BJ (cell line): Measurements from ENCODE around the gene TNKS2. TPM values are rescaled to one million over a fixed set of nuclear protein-coding genes. Genes with fewer than 3 reads are reported as not detected.

Experiments
- CTCF ChIA-PET: fragments of 350-600 bp; formaldehyde crosslinking; extraction: SDS; loops from one replicate; lab custom pipeline; 2021; ENCODE audit warnings: antibody characterized with exemption, inconsistent platforms; lab: Yijun Ruan, JAX
- POLR2A ChIA-PET: fragments of 300-600 bp; sonication (Branson Sonifier 250); formaldehyde crosslinking; extraction: SDS; loops from one replicate; lab custom pipeline; 2021; ENCODE audit warnings: antibody characterized with exemption; lab: Charles Lee
- DNase-seq: peaks from one replicate; pipeline ENCODE4 v3.0.0-alpha.2; 2011; ENCODE audit warnings: low read depth
- H3K27me3 ChIP-seq: 2 replicates; pipeline ENCODE4 v1.6.0; 2011; ENCODE audit warnings: low read length; ENCODE audit not compliant: control insufficient read depth, insufficient read depth
- H3K36me3 ChIP-seq: 2 replicates; pipeline ENCODE4 v1.5.1; 2011; ENCODE audit warnings: low read length; ENCODE audit not compliant: control insufficient read depth, insufficient read depth
- H3K4me3 ChIP-seq: 2 replicates; pipeline ENCODE4 v1.5.1; 2011; ENCODE audit warnings: low read depth, mild to moderate bottlenecking, control low read depth, low read length
- polyA plus RNA-seq: library from polyadenylated mRNA; depleted of rRNA; stranded (reverse); fragments of >200 nt; gene quantifications from 2 replicates; pipeline ENCODE4 v1.2.3, GENCODE V29; 2011
- TF ChIP-seq, protein P1 (sequence below): IDR thresholded peaks from 2 replicates; pipeline ENCODE4 v1.5.1; 2011; ENCODE audit warnings: low read depth, mild to moderate bottlenecking, control low read depth, inconsistent platforms, low read length, moderate library complexity; ENCODE audit not compliant: insufficient read depth

The TNKS2 gene
- polyA plus RNA-seq, 1 experiment, result 16.6 TPM

- POLR2A ChIA-PET, result no interaction called here
- Histone ChIP-seq H3K4me3 (no peak overlapping the region), H3K27me3 (no peaks in the 10 kb centered on the region; the same call in 1 of the 2 replicates), H3K36me3 (no peaks in the 10 kb centered on the region)
- TF ChIP-seq, protein P1, sequence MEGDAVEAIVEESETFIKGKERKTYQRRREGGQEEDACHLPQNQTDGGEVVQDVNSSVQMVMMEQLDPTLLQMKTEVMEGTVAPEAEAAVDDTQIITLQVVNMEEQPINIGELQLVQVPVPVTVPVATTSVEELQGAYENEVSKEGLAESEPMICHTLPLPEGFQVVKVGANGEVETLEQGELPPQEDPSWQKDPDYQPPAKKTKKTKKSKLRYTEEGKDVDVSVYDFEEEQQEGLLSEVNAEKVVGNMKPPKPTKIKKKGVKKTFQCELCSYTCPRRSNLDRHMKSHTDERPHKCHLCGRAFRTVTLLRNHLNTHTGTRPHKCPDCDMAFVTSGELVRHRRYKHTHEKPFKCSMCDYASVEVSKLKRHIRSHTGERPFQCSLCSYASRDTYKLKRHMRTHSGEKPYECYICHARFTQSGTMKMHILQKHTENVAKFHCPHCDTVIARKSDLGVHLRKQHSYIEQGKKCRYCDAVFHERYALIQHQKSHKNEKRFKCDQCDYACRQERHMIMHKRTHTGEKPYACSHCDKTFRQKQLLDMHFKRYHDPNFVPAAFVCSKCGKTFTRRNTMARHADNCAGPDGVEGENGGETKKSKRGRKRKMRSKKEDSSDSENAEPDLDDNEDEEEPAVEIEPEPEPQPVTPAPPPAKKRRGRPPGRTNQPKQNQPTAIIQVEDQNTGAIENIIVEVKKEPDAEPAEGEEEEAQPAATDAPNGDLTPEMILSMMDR, result no peak
- CTCF ChIA-PET, result interaction anchor here (0.7 to 0.8 kb wide), 2 partner anchors 25 to 139 kb away, joined by 3 read pairs; no protein-coding TSS in a partner anchor
- no peak for DNase-seq
Observed at GRCh38 chr10:91907033-91907594, 108.9 kb downstream of the TNKS2 start.

DNA sequence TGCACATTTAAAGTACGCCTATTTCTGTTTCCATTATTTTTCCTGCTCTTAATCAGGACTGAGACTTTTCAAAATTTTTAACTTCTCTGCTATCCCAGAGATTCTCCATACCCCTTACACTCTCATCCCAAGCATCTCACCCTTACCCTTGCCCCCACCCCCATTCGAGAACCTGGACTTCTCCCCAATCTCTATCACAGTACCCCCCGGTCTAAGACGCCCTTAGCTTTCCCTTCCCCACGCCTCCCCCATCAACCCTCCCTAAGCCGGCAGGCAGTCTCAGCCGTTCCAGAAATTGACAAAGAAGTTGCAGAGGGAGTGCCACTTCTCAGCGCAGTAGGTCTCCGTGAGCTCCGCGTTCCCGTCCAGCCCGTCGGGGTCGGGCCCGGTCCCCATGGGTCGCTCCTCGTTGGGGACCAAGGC is 109.7 kb downstream of the TNKS2 start:
- TF ChIP-seq, protein P1, result no peak
- CTCF ChIA-PET, result interaction anchor here (0.7 to 1.2 kb wide), 8 partner anchors 10 to 214 kb away, joined by 3 to 4 read pairs (median 3); no protein-coding TSS in a partner anchor
- peak overlapping the region; percentile 53 for H3K4me3 ChIP-seq
- POLR2A ChIA-PET, result no interaction called here
- H3K36me3 ChIP-seq, result no peaks in the 10 kb centered on the region
- no peak for DNase-seq
- no peaks in the 10 kb centered on the region; the same call in 1 of the 2 replicates for H3K27me3 ChIP-seq

- DNase-seq, result no peak
- ChIA-PET POLR2A (interaction anchor here (0.6 kb wide), 1 partner anchor 39 kb away, joined by 3 read pairs; no protein-coding TSS in a partner anchor), CTCF (interaction anchor here (0.6 to 1.2 kb wide), 10 partner anchors 9 to 1047 kb away, joined by 3 to 4 read pairs (median 3); partner anchors contain the start of gene BTAF1)
- TF ChIP-seq, protein P1, result peak; percentile 44; the same call in 1 of the 2 replicates
- Histone ChIP-seq H3K27me3 (no peaks in the 10 kb centered on the region; the same call in 1 of the 2 replicates), H3K4me3 (peak overlapping the region; percentile 53), H3K36me3 (no peaks in the 10 kb centered on the region)
Observed at GRCh38 chr10:91908337-91909116, 110.3 kb downstream of the TNKS2 start.

DNA sequence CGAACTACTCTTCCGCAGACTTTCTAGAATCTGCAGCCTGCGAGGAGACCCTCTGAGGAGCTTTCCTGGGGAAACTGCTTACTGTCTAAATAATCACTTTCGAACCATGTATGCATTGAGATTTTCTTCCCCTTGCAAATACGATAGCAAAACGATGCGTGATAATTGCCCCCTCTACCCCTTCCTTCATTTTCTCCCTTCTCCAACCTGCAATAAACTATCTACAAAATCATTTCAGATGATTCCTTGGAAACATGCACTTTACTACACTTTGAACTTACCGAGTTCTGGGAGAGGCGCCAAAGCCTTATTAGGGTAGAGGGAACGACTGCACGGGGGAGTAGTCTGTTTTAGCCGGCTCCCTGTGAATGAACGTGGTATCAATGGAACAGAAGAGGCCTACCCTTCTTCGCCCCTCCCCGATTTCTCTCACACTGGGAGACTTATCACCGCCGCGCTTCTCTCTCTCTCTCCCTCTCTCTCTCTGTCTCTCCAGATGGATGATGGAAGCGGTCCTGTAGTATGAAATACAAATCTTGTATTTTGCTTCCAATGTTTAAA is 111.0 kb downstream of the TNKS2 start, which contains the start of gene FGFBP3:
Gene FGFBP3, minus strand, starts transcription at position 370 of the 561 bp plus-strand sequence. CDS start 517 bp downstream, outside the sequence.
- DNase-seq, result no peak
- ChIA-PET CTCF (interaction anchor here (0.6 to 1.2 kb wide), 6 partner anchors 9 to 1047 kb away, joined by 3 to 4 read pairs (median 3); partner anchors contain the start of gene BTAF1), POLR2A (interaction anchor here (0.6 kb wide), 1 partner anchor 40 kb away, joined by 3 read pairs; no protein-coding TSS in a partner anchor)
- Histone ChIP-seq H3K36me3 (no peaks in the 10 kb centered on the region), H3K4me3 (peak within 1 kb of the TSS; percentile 53), H3K27me3 (no peaks in the 10 kb centered on the region; the same call in 1 of the 2 replicates)
- TF ChIP-seq, protein P1, result no peak
